HG03097 (cell line): ENCODE results near the gene OTOGL.

Experiments
- ATAC-seq: cut with Tn5 transposase; IDR thresholded peaks from one replicate; pipeline ENCODE4 v1.9.1; 2021; ENCODE audit not compliant: unreplicated experiment, low FRiP score

OTOGL gene

GRCh38 chr12:80419644-80420043 lies 320.3 kb downstream of the OTOGL start:
- ATAC-seq: no peak

GRCh38 chr12:80420075-80420474 lies 320.7 kb downstream of the OTOGL start:
- ATAC-seq: no peak

GRCh38 chr12:80422550-80422949 lies 323.2 kb downstream of the OTOGL start:
- ATAC-seq: no peak
